ENCODE measurements around the gene SLC6A11. TPM values are rescaled to one million over a fixed set of nuclear protein-coding genes. Genes with fewer than 3 reads are reported as not detected.

Gene SLC6A11
- total and polyA plus RNA-seq, 2 donors: 0.05 to 0.18 TPM

GRCh38 chr3:10981031-10981430, 165.0 kb downstream of the SLC6A11 start:
- Histone ChIP-seq H3K27me3 (ENCODE audit: control insufficient read depth in 2 of 2, insufficient read depth in 1 of 2, low read length in 1 of 2) (peaks cover 0 to 5% of the 10 kb centered on the region in 2 donors), H3K27ac (ENCODE audit: low read depth in 1 of 2, low read length in 1 of 2) (no peak overlapping the region), H3K4me3 (ENCODE audit: low read length in 2 of 2) (no peak overlapping the region), H3K36me3 (ENCODE audit: control insufficient read depth in 2 of 2, insufficient read depth in 2 of 2, low read length in 1 of 2) (no peaks in the 10 kb centered on the region), H3K4me1 (ENCODE audit: control insufficient read depth in 2 of 2, insufficient read depth in 2 of 2, low read length in 2 of 2) (no peaks in the 10 kb centered on the region), H3K9me3 (ENCODE audit: control insufficient read depth in 2 of 2, insufficient read depth in 1 of 2, low read length in 1 of 2) (no peaks in the 10 kb centered on the region)
- DNase-seq (ENCODE audit: low read depth in 6 of 9, low spot score in 9 of 9): no peak
- WGBS: 76% methylated on average over 3 of the region's 3 CpGs

GRCh38 chr3:10981961-10982360, 165.9 kb downstream of the SLC6A11 start:
- no peaks in the 10 kb centered on the region for H3K9me3 ChIP-seq (ENCODE audit: control insufficient read depth in 2 of 2, insufficient read depth in 1 of 2, low read length in 1 of 2)
- no peak overlapping the region for H3K27ac ChIP-seq (ENCODE audit: low read depth in 1 of 2, low read length in 1 of 2)
- H3K4me3 ChIP-seq (ENCODE audit: low read length in 2 of 2): no peak overlapping the region
- H3K36me3 ChIP-seq (ENCODE audit: control insufficient read depth in 2 of 2, insufficient read depth in 2 of 2, low read length in 1 of 2): no peaks in the 10 kb centered on the region
- WGBS: 77% methylated on average over 5 of the region's 5 CpGs
- peaks cover 0 to 5% of the 10 kb centered on the region in 2 donors for H3K27me3 ChIP-seq (ENCODE audit: control insufficient read depth in 2 of 2, insufficient read depth in 1 of 2, low read length in 1 of 2)
- H3K4me1 ChIP-seq (ENCODE audit: control insufficient read depth in 2 of 2, insufficient read depth in 2 of 2, low read length in 2 of 2): no peaks in the 10 kb centered on the region
- no peak for DNase-seq (ENCODE audit: low read depth in 6 of 9, low spot score in 9 of 9)

- no peaks in the 10 kb centered on the region for H3K9me3 ChIP-seq (ENCODE audit: control insufficient read depth in 2 of 2, insufficient read depth in 1 of 2, low read length in 1 of 2)
- no peaks in the 10 kb centered on the region for H3K36me3 ChIP-seq (ENCODE audit: control insufficient read depth in 2 of 2, insufficient read depth in 2 of 2, low read length in 1 of 2)
- peaks cover 0 to 5% of the 10 kb centered on the region in 2 donors for H3K27me3 ChIP-seq (ENCODE audit: control insufficient read depth in 2 of 2, insufficient read depth in 1 of 2, low read length in 1 of 2)
- H3K4me1 ChIP-seq (ENCODE audit: control insufficient read depth in 2 of 2, insufficient read depth in 2 of 2, low read length in 2 of 2): no peaks in the 10 kb centered on the region
- H3K27ac ChIP-seq (ENCODE audit: low read depth in 1 of 2, low read length in 1 of 2): no peak overlapping the region
- WGBS: 22% methylated on average over 4 of the region's 4 CpGs
- H3K4me3 ChIP-seq (ENCODE audit: low read length in 2 of 2): no peak overlapping the region
- DNase-seq (ENCODE audit: low read depth in 6 of 9, low spot score in 9 of 9): no peak
These were observed 166.8 kb downstream of the SLC6A11 start for GRCh38 chr3:10982782-10983181.

- DNase-seq (ENCODE audit: low read depth in 6 of 9, low spot score in 9 of 9): peak in 4 of 9 donors; percentile 1 to 26 (median 10)
These were observed 167.3 kb downstream of the SLC6A11 start for GRCh38 chr3:10983219-10983916.

GRCh38 chr3:10984371-10984896, 168.4 kb downstream of the SLC6A11 start:
- Histone ChIP-seq H3K27ac (ENCODE audit: low read depth in 1 of 2, low read length in 1 of 2) (no peak overlapping the region), H3K36me3 (ENCODE audit: control insufficient read depth in 2 of 2, insufficient read depth in 2 of 2, low read length in 1 of 2) (no peaks in the 10 kb centered on the region), H3K27me3 (ENCODE audit: control insufficient read depth in 2 of 2, insufficient read depth in 1 of 2, low read length in 1 of 2) (peaks cover 0 to 3% of the 10 kb centered on the region in 2 donors), H3K4me1 (ENCODE audit: control insufficient read depth in 2 of 2, insufficient read depth in 2 of 2, low read length in 2 of 2) (no peaks in the 10 kb centered on the region), H3K9me3 (ENCODE audit: control insufficient read depth in 2 of 2, insufficient read depth in 1 of 2, low read length in 1 of 2) (no peaks in the 10 kb centered on the region), H3K4me3 (ENCODE audit: low read length in 2 of 2) (no peak overlapping the region)
- DNase-seq (ENCODE audit: low read depth in 6 of 9, low spot score in 9 of 9): no peak
- 98% methylated on average over 1 of the region's 1 CpG for WGBS

More at GRCh38 chr3:10983219-10983916, 167.3 kb downstream of the SLC6A11 start:
- no peak overlapping the region for H3K4me3 ChIP-seq (ENCODE audit: low read length in 2 of 2)
- no peaks in the 10 kb centered on the region for H3K9me3 ChIP-seq (ENCODE audit: control insufficient read depth in 2 of 2, insufficient read depth in 1 of 2, low read length in 1 of 2)
- no peaks in the 10 kb centered on the region for H3K36me3 ChIP-seq (ENCODE audit: control insufficient read depth in 2 of 2, insufficient read depth in 2 of 2, low read length in 1 of 2)
- no peaks in the 10 kb centered on the region for H3K4me1 ChIP-seq (ENCODE audit: control insufficient read depth in 2 of 2, insufficient read depth in 2 of 2, low read length in 2 of 2)
- 29% methylated on average over 7 of the region's 7 CpGs for WGBS
- peaks cover 0 to 3% of the 10 kb centered on the region in 2 donors for H3K27me3 ChIP-seq (ENCODE audit: control insufficient read depth in 2 of 2, insufficient read depth in 1 of 2, low read length in 1 of 2)
- no peak overlapping the region for H3K27ac ChIP-seq (ENCODE audit: low read depth in 1 of 2, low read length in 1 of 2)

GRCh38 chr3:10985181-10985580, 169.2 kb downstream of the SLC6A11 start:
- DNase-seq (ENCODE audit: low read depth in 6 of 9, low spot score in 9 of 9): no peak
- Histone ChIP-seq H3K36me3 (ENCODE audit: control insufficient read depth in 2 of 2, insufficient read depth in 2 of 2, low read length in 1 of 2) (no peaks in the 10 kb centered on the region), H3K4me3 (ENCODE audit: low read length in 2 of 2) (no peak overlapping the region), H3K4me1 (ENCODE audit: control insufficient read depth in 2 of 2, insufficient read depth in 2 of 2, low read length in 2 of 2) (no peaks in the 10 kb centered on the region), H3K27me3 (ENCODE audit: control insufficient read depth in 2 of 2, insufficient read depth in 1 of 2, low read length in 1 of 2) (peaks cover 0 to 6% of the 10 kb centered on the region in 2 donors), H3K9me3 (ENCODE audit: control insufficient read depth in 2 of 2, insufficient read depth in 1 of 2, low read length in 1 of 2) (no peaks in the 10 kb centered on the region), H3K27ac (ENCODE audit: low read depth in 1 of 2, low read length in 1 of 2) (no peak overlapping the region)
- 62% methylated on average over 1 of the region's 1 CpG for WGBS

- Histone ChIP-seq H3K4me3 (ENCODE audit: low read length in 2 of 2) (no peak overlapping the region), H3K9me3 (ENCODE audit: control insufficient read depth in 2 of 2, insufficient read depth in 1 of 2, low read length in 1 of 2) (no peaks in the 10 kb centered on the region), H3K27ac (ENCODE audit: low read depth in 1 of 2, low read length in 1 of 2) (no peak overlapping the region), H3K27me3 (ENCODE audit: control insufficient read depth in 2 of 2, insufficient read depth in 1 of 2, low read length in 1 of 2) (peaks cover 11 to 18% of the 10 kb centered on the region in 2 donors), H3K4me1 (ENCODE audit: control insufficient read depth in 2 of 2, insufficient read depth in 2 of 2, low read length in 2 of 2) (no peaks in the 10 kb centered on the region), H3K36me3 (ENCODE audit: control insufficient read depth in 2 of 2, insufficient read depth in 2 of 2, low read length in 1 of 2) (no peaks in the 10 kb centered on the region)
- 93% methylated on average over 5 of the region's 5 CpGs for WGBS
- DNase-seq (ENCODE audit: low read depth in 6 of 9, low spot score in 9 of 9): no peak
These were observed 170.6 kb downstream of the SLC6A11 start for GRCh38 chr3:10986592-10986991.

GRCh38 chr3:10988001-10988665, 172.1 kb downstream of the SLC6A11 start:
- Histone ChIP-seq H3K9me3 (ENCODE audit: control insufficient read depth in 2 of 2, insufficient read depth in 1 of 2, low read length in 1 of 2) (no peaks in the 10 kb centered on the region), H3K27ac (ENCODE audit: low read depth in 1 of 2, low read length in 1 of 2) (no peak overlapping the region), H3K27me3 (ENCODE audit: control insufficient read depth in 2 of 2, insufficient read depth in 1 of 2, low read length in 1 of 2) (peaks cover 24 to 27% of the 10 kb centered on the region in 2 donors), H3K36me3 (ENCODE audit: control insufficient read depth in 2 of 2, insufficient read depth in 2 of 2, low read length in 1 of 2) (no peaks in the 10 kb centered on the region), H3K4me3 (ENCODE audit: low read length in 2 of 2) (no peak overlapping the region), H3K4me1 (ENCODE audit: control insufficient read depth in 2 of 2, insufficient read depth in 2 of 2, low read length in 2 of 2) (no peaks in the 10 kb centered on the region)
- no peak for DNase-seq (ENCODE audit: low read depth in 6 of 9, low spot score in 9 of 9)
- WGBS: 90% methylated on average over 9 of the region's 9 CpGs

- no peak overlapping the region for H3K4me3 ChIP-seq (ENCODE audit: low read length in 2 of 2)
- no peaks in the 10 kb centered on the region for H3K4me1 ChIP-seq (ENCODE audit: control insufficient read depth in 2 of 2, insufficient read depth in 2 of 2, low read length in 2 of 2)
- H3K27ac ChIP-seq (ENCODE audit: low read depth in 1 of 2, low read length in 1 of 2): no peak overlapping the region
- 83% methylated on average over 7 of the region's 7 CpGs for WGBS
- no peaks in the 10 kb centered on the region for H3K9me3 ChIP-seq (ENCODE audit: control insufficient read depth in 2 of 2, insufficient read depth in 1 of 2, low read length in 1 of 2)
- H3K27me3 ChIP-seq (ENCODE audit: control insufficient read depth in 2 of 2, insufficient read depth in 1 of 2, low read length in 1 of 2): peaks cover 33 to 36% of the 10 kb centered on the region in 2 donors
- no peaks in the 10 kb centered on the region for H3K36me3 ChIP-seq (ENCODE audit: control insufficient read depth in 2 of 2, insufficient read depth in 2 of 2, low read length in 1 of 2)
- DNase-seq (ENCODE audit: low read depth in 6 of 9, low spot score in 9 of 9): no peak
These were observed 173.0 kb downstream of the SLC6A11 start for GRCh38 chr3:10988991-10989484.
